Suppressor macrophage treated with lipopolysaccharide for 4 hours (primary cell): ENCODE measurements around the gene OLFM4.

Experiments used
- DNase-seq: peaks from one replicate; pipeline ENCODE4 v3.0.0-alpha.2; 2020

OLFM4 gene

GRCh38 chr13:53014495-53015443, 13.8 kb upstream of the OLFM4 start:
- DNase-seq: no peak

- no peak for DNase-seq
Measured at GRCh38 chr13:53015971-53016370, 12.6 kb upstream of the OLFM4 start.

GRCh38 chr13:53017433-53017970, 11.1 kb upstream of the OLFM4 start:
- DNase-seq: no peak

- no peak for DNase-seq
Measured at GRCh38 chr13:53018690-53019647, 9.6 kb upstream of the OLFM4 start.

GRCh38 chr13:53020764-53021335, 7.8 kb upstream of the OLFM4 start:
- DNase-seq: no peak

- DNase-seq: no peak
Measured at GRCh38 chr13:53023246-53023645, 5.4 kb upstream of the OLFM4 start.

GRCh38 chr13:53028063-53028462, 550 bp upstream of the OLFM4 start:
- DNase-seq: no peak

GRCh38 chr13:53032849-53033248, 4.2 kb downstream of the OLFM4 start:
- DNase-seq: no peak

- no peak for DNase-seq
Measured at GRCh38 chr13:53038993-53039392, 10.4 kb downstream of the OLFM4 start.

GRCh38 chr13:53041968-53042516, 13.4 kb downstream of the OLFM4 start:
- DNase-seq: no peak

GRCh38 chr13:53042877-53043276, 14.3 kb downstream of the OLFM4 start:
- DNase-seq: no peak

GRCh38 chr13:53043398-53043797, 14.8 kb downstream of the OLFM4 start:
- no peak for DNase-seq

- DNase-seq: no peak
Measured at GRCh38 chr13:53045189-53045588, 16.6 kb downstream of the OLFM4 start.

GRCh38 chr13:53048880-53049279, 20.3 kb downstream of the OLFM4 start:
- no peak for DNase-seq

GRCh38 chr13:53050151-53050550, 21.5 kb downstream of the OLFM4 start:
- no peak for DNase-seq

- DNase-seq: no peak
Measured at GRCh38 chr13:53052675-53053074, 24.1 kb downstream of the OLFM4 start.

GRCh38 chr13:53054569-53054968, 26.0 kb downstream of the OLFM4 start:
- no peak for DNase-seq

- DNase-seq: no peak
Measured at GRCh38 chr13:53058065-53058679, 29.6 kb downstream of the OLFM4 start.

- DNase-seq: no peak
Measured at GRCh38 chr13:53060840-53061490, 32.4 kb downstream of the OLFM4 start.

- DNase-seq: no peak
Measured at GRCh38 chr13:53064731-53065130, 36.1 kb downstream of the OLFM4 start.

GRCh38 chr13:53066411-53066810, 37.8 kb downstream of the OLFM4 start:
- DNase-seq: no peak
